Type B pancreatic cell (in vitro differentiated cells): ENCODE data around the gene HIP1R. TPM values are rescaled to one million over a fixed set of nuclear protein-coding genes. Genes with fewer than 3 reads are reported as not detected.
"Not testable (repeated sequence)": the region's sequence is repeated elsewhere in the genome, so short reads cannot be mapped to it uniquely, and the experiment has no call there.

Source experiments
- DNase-seq: peaks from one replicate; pipeline ENCODE4 v3.0.0; 2021; ENCODE audit warnings: mixed read lengths; ENCODE audit not compliant: unreplicated experiment; ENCODE audit errors: extremely low spot score
- H3K27ac Mint-ChIP-seq: 2 replicates; pipeline ENCODE4 v1.8.0; 2021; ENCODE audit warnings: mild to moderate bottlenecking, mixed read lengths
- H3K27me3 Mint-ChIP-seq: 2 replicates; pipeline ENCODE4 v1.8.0; 2021; ENCODE audit warnings: mixed read lengths
- H3K36me3 Mint-ChIP-seq: 2 replicates; pipeline ENCODE4 v1.8.0; 2021; ENCODE audit warnings: mixed read lengths
- H3K4me1 Mint-ChIP-seq: one replicate; pipeline ENCODE4 v1.8.0; 2021; ENCODE audit warnings: mixed read lengths; ENCODE audit not compliant: unreplicated experiment
- H3K4me3 Mint-ChIP-seq: 2 replicates; pipeline ENCODE4 v1.8.0; 2021; ENCODE audit warnings: mild to moderate bottlenecking, mixed read lengths
- H3K9me3 Mint-ChIP-seq: 2 replicates; pipeline ENCODE4 v1.8.0; 2021; ENCODE audit warnings: mixed read lengths
- CTCF ChIP-seq: fragments of 200-600 bp; sonication (generic); conservative IDR thresholded peaks from 2 replicates; pipeline ENCODE4 v1.5.0; 2021; ENCODE audit warnings: antibody characterized with exemption, mild to moderate bottlenecking
- total RNA-seq: library from RNA; stranded (reverse); gene quantifications from 2 replicates; pipeline ENCODE4 v1.2.1, GENCODE V29; 2021; ENCODE audit warnings: low replicate concordance

The HIP1R gene
- total RNA-seq, 1 donor from 2014 or later: 45.5 TPM

GRCh38 chr12:122888232-122888752, 53.0 kb downstream of the HIP1R start:
- no peak for TF ChIP-seq CTCF
- Mint-ChIP-seq H3K4me1 (peaks cover 57% of the 10 kb centered on the region), H3K36me3 (peaks cover 13% of the 10 kb centered on the region), H3K27me3 (no peaks in the 10 kb centered on the region), H3K27ac (peak overlapping the region; percentile 99), H3K4me3 (peak overlapping the region; percentile 80), H3K9me3 (no peaks in the 10 kb centered on the region)
- no peak for DNase-seq

GRCh38 chr12:122889761-122890520, 54.7 kb downstream of the HIP1R start:
- H3K4me1 Mint-ChIP-seq: peaks cover 55% of the 10 kb centered on the region
- no peak for TF ChIP-seq CTCF
- DNase-seq: no peak
- H3K27ac Mint-ChIP-seq: peak overlapping the region; percentile 29
- H3K4me3 Mint-ChIP-seq: no peak overlapping the region
- H3K36me3 Mint-ChIP-seq: peaks cover 10% of the 10 kb centered on the region
- no peaks in the 10 kb centered on the region for H3K9me3 Mint-ChIP-seq
- no peaks in the 10 kb centered on the region for H3K27me3 Mint-ChIP-seq

GRCh38 chr12:122891661-122892525, 56.6 kb downstream of the HIP1R start:
- no peak for DNase-seq

GRCh38 chr12:122892724-122893123, 57.5 kb downstream of the HIP1R start:
- Mint-ChIP-seq H3K4me1 (peaks cover 50% of the 10 kb centered on the region), H3K27ac (peak overlapping the region; percentile 99), H3K4me3 (peak overlapping the region; percentile 75)
- H3K9me3 Mint-ChIP-seq, H3K36me3 Mint-ChIP-seq, DNase-seq, H3K27me3 Mint-ChIP-seq: not testable (repeated sequence)

More at GRCh38 chr12:122891661-122892525, 56.6 kb downstream of the HIP1R start:
- TF ChIP-seq CTCF: no peak
- Mint-ChIP-seq H3K36me3 (peaks cover 10% of the 10 kb centered on the region), H3K27ac (peak overlapping the region; percentile 99), H3K4me3 (peak overlapping the region; percentile 75), H3K9me3 (no peaks in the 10 kb centered on the region), H3K27me3 (peaks cover 6% of the 10 kb centered on the region), H3K4me1 (peaks cover 58% of the 10 kb centered on the region)

GRCh38 chr12:122893208-122894153, 58.2 kb downstream of the HIP1R start:
- peak overlapping the region; percentile 99 for H3K27ac Mint-ChIP-seq
- peaks cover 6% of the 10 kb centered on the region for H3K27me3 Mint-ChIP-seq
- DNase-seq: no peak
- H3K36me3 Mint-ChIP-seq: peaks cover 4% of the 10 kb centered on the region
- H3K4me3 Mint-ChIP-seq: peak overlapping the region; percentile 96
- no peaks in the 10 kb centered on the region for H3K9me3 Mint-ChIP-seq
- H3K4me1 Mint-ChIP-seq: peaks cover 42% of the 10 kb centered on the region
- TF ChIP-seq CTCF: no peak
